Esophagus squamous epithelium (tissue), 4 donors: ENCODE data around the gene OXCT1.

ENCODE experiments used
- POLR2A ChIP-seq, 4 donors: fragments of 450-650 bp; IDR thresholded peaks; one replicate each; pipeline ENCODE4 v1.6.1; 2017; ENCODE audit warnings: antibody characterized with exemption in 4 of 4, mild to moderate bottlenecking in 4 of 4, moderate library complexity in 3 of 4
- TF ChIP-seq, protein P1 (sequence below), 6 experiments: fragments of 450-650 bp in 4 of 6; fragments of 200-600 bp in 2 of 6; sonication (generic) in 2 of 6; IDR thresholded peaks; one replicate each; pipeline ENCODE4 v1.5.1; 2016 to 2019; ENCODE audit warnings: antibody characterized with exemption in 6 of 6, mild to moderate bottlenecking in 4 of 6, moderate library complexity in 4 of 6

DNA sequence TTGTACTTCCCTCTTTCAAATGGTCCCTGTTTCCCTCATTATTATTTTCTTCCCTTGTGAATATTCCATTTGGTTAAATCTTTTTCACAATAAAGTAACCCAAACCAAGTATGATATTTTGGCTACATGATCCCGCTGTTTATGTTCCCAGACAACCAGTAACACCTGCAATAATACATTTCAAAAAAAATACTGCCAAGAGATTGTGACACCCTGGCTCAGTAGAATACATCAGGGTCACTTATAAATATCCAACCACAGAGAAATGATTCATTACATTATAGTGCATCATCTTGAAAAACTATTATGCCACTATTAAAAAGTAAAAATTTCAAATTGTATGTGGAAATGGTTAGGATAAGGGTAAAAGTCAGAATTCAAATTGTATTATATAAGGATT, 7.2 kb upstream of the OXCT1 start:
- TF ChIP-seq, protein P1, sequence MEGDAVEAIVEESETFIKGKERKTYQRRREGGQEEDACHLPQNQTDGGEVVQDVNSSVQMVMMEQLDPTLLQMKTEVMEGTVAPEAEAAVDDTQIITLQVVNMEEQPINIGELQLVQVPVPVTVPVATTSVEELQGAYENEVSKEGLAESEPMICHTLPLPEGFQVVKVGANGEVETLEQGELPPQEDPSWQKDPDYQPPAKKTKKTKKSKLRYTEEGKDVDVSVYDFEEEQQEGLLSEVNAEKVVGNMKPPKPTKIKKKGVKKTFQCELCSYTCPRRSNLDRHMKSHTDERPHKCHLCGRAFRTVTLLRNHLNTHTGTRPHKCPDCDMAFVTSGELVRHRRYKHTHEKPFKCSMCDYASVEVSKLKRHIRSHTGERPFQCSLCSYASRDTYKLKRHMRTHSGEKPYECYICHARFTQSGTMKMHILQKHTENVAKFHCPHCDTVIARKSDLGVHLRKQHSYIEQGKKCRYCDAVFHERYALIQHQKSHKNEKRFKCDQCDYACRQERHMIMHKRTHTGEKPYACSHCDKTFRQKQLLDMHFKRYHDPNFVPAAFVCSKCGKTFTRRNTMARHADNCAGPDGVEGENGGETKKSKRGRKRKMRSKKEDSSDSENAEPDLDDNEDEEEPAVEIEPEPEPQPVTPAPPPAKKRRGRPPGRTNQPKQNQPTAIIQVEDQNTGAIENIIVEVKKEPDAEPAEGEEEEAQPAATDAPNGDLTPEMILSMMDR (IDR thresholded peaks at IDR 0.05) = no peak
- TF ChIP-seq POLR2A (IDR thresholded peaks at IDR 0.05) = no peak
